Stimulated activated CD4-positive, alpha-beta T cell treated with anti-CD3 and anti-CD28 coated beads, TNF-alpha, amount 100 ng/mL, for 48 hours (primary cell): ENCODE measurements around the gene DNAH9.

Source experiments
- DNase-seq, 3 donors: peaks; one replicate each; pipeline ENCODE4 v3.0.0-alpha.2; 2020; ENCODE audit warnings: low read depth in 3 of 3

DNAH9 gene

GRCh38 chr17:11671126-11671525 is 72.9 kb downstream of the DNAH9 start:
- DNase-seq, result no peak

GRCh38 chr17:11682646-11683045 is 84.4 kb downstream of the DNAH9 start:
- DNase-seq, result no peak

- no peak for DNase-seq
Measured at GRCh38 chr17:11690681-11691080, 92.4 kb downstream of the DNAH9 start.

GRCh38 chr17:11692688-11693087 is 94.4 kb downstream of the DNAH9 start:
- no peak for DNase-seq

GRCh38 chr17:11693284-11693683 is 95.0 kb downstream of the DNAH9 start:
- no peak for DNase-seq

GRCh38 chr17:11700668-11701067 is 102.4 kb downstream of the DNAH9 start:
- DNase-seq, result no peak

- no peak for DNase-seq
Measured at GRCh38 chr17:11701911-11702310, 103.6 kb downstream of the DNAH9 start.

- no peak for DNase-seq
Measured at GRCh38 chr17:11704041-11704440, 105.8 kb downstream of the DNAH9 start.

- DNase-seq, result no peak
Measured at GRCh38 chr17:11705111-11705510, 106.8 kb downstream of the DNAH9 start.

- no peak for DNase-seq
Measured at GRCh38 chr17:11707586-11707985, 109.3 kb downstream of the DNAH9 start.

GRCh38 chr17:11712456-11712855 is 114.2 kb downstream of the DNAH9 start:
- no peak for DNase-seq

GRCh38 chr17:11719203-11719602 is 120.9 kb downstream of the DNAH9 start:
- no peak for DNase-seq

- no peak for DNase-seq
Measured at GRCh38 chr17:11719856-11720255, 121.6 kb downstream of the DNAH9 start.

- DNase-seq, result no peak
Measured at GRCh38 chr17:11720816-11721215, 122.5 kb downstream of the DNAH9 start.

GRCh38 chr17:11730747-11731146 is 132.5 kb downstream of the DNAH9 start:
- no peak for DNase-seq

GRCh38 chr17:11736613-11737312 is 138.5 kb downstream of the DNAH9 start:
- DNase-seq, result no peak

GRCh38 chr17:11737313-11737679 is 139.0 kb downstream of the DNAH9 start:
- DNase-seq, result no peak

- DNase-seq, result no peak
Measured at GRCh38 chr17:11738151-11738550, 139.9 kb downstream of the DNAH9 start.

GRCh38 chr17:11739351-11739750 is 141.1 kb downstream of the DNAH9 start:
- DNase-seq, result no peak

- no peak for DNase-seq
Measured at GRCh38 chr17:11739848-11740247, 141.6 kb downstream of the DNAH9 start.

- DNase-seq, result no peak
Measured at GRCh38 chr17:11742886-11743285, 144.6 kb downstream of the DNAH9 start.

- no peak for DNase-seq
Measured at GRCh38 chr17:11744696-11745095, 146.4 kb downstream of the DNAH9 start.

GRCh38 chr17:11747441-11747840 is 149.2 kb downstream of the DNAH9 start:
- DNase-seq, result no peak

GRCh38 chr17:11757815-11758214 is 159.5 kb downstream of the DNAH9 start:
- DNase-seq, result no peak
